Activated naive CD8-positive, alpha-beta T cell treated with anti-CD3 and anti-CD28 coated beads, Interleukin-2, amount 50 U/mL, for 16 hours (primary cell): ENCODE results near the gene MRPL3.
"Not testable (repeated sequence)": the region's sequence is repeated elsewhere in the genome, so short reads cannot be mapped to it uniquely, and the experiment has no call there.

Source experiments
- DNase-seq: peaks from one replicate; pipeline ENCODE4 v3.0.0-alpha.2; 2020; ENCODE audit warnings: low read depth, low spot score

Gene MRPL3

DNA sequence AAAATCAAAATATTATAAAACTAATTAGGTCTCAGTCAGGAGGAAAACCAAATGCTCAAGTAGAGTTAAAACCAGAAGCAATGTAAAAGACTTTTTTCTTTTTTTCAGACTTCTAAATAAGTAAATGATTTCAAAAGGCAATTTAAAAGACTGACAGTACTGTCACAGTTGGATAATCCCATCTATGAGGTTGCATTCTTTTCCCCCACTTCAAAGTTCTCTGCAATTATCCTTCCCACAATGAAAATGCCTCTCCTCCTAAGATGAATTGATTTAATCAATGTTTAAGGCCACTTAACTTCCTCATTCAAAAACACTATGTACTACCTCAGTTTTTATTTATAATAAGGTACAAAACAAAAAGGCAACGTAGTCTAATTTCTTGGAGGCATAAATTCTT lies 8.1 kb downstream of the MRPL3 start:
- no peak for DNase-seq

DNA sequence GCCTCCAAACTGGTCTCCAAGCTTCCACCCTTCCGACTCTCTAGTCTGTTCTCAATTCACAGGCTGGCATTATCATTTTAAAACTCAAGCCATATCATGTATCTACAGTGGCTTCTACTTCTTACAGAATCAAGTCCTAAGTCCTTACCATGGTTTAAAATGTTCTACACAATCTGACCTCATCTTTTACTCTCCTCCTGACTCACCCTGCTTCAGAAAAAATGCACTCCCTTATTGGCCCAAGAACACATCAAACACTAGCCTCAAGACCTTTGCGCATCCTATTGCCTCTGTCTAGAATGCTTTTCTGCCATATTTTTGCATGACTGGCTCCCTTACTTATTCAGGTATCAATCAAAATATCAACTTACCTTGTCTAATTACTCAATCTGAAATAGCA lies 11.0 kb downstream of the MRPL3 start:
- no peak for DNase-seq

DNA sequence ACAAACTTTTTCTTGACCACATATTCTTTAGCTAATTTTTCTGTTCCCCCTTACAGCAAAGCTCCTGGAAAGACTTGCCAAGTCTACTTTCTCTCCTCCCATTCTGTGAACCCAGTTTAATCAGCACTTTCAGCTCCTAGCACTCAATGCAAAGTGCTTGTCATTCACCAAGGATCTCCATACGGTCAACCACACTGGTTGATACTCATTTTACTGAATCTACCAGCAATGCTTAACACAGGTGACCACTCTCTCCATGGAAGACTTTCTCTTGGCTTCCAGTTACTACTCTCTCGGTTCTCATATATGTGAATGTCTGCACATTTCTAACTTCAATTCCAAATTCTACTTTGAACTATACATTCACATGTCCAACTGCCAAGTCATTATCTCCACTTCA lies 11.7 kb downstream of the MRPL3 start:
- DNase-seq = no peak

DNA sequence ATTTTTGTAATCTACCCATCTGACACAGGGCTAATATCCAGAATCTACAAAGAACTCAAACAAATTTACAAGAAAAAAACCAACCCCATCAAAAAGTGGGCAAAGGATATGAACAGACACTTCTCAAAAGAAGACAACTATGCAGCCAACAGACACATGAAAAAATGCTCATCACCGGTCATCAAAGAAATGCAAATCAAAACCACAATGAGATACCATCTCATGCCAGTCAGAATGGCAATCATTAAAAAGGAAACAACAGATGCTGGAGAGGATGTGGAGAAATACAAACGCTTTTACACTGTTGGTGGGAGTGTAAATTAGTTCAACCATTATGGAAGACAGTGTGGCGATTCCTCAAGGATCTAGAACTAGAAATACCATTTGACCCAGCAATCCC lies 16.2 kb downstream of the MRPL3 start:
- not testable (repeated sequence) for DNase-seq

DNA sequence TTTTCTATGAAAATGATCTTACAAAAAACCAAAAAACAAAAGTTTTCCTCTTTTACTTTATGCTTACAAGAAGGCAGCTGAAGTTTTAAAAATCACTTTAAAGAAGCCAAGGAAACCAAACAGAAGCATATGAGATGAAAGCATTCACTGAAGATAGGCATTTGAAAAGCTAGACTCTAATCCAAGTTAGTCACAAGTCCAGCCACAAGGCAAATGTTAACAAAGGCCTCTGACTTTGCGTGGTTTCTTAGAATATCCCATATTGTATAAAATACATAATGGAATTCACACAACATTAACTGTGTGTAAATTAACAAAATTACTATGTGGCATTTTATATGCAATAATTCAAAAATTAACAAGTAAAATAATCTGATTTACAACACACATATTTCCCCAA lies 17.7 kb downstream of the MRPL3 start:
- no peak for DNase-seq

DNA sequence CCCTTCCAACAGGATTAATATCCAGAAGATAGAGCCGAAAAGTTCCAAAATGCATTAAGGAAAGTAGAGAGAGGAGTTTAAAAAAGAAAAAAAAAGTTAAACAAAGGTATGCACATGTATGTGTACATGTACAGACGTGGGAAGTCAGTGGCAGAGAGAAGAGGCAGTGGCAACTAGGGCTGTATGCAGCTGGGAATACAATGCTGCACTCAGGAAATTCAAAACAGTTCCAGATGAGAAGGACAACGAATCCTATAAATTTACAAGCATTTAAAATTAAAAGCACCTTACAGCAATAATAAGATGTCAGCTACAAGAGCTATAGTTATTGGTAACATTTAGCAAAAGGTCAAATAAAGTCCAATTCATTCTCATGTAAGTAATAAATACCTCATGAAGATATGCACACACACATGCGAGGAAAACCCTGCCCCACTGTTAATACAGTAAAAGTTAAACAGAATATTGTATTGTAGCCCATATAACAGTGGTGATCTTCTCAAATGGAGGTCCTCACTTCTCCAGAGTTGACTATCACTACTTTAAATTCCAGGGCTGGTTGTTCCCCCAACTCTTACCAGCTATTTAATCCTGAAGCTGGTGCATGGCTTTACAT lies 18.2 kb downstream of the MRPL3 start:
- no peak for DNase-seq

DNA sequence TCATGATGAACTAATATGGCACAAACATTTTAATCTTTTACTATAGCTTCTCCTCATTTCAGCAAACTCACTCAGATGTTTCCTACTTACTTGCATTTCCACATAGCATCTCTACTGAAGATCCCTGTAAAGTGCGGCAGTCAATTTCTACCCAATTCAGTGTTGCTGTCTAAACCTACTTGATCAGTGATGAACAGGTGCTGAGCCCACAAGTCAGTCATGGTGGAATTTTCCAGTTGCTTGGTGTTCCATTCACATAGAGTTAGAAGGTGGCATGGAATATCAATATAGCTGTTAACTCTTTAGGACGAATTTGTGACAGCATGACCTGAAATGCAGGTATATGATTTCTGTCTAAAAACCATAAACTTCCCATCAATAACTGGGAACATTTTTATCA lies 22.7 kb downstream of the MRPL3 start:
- no peak for DNase-seq

DNA sequence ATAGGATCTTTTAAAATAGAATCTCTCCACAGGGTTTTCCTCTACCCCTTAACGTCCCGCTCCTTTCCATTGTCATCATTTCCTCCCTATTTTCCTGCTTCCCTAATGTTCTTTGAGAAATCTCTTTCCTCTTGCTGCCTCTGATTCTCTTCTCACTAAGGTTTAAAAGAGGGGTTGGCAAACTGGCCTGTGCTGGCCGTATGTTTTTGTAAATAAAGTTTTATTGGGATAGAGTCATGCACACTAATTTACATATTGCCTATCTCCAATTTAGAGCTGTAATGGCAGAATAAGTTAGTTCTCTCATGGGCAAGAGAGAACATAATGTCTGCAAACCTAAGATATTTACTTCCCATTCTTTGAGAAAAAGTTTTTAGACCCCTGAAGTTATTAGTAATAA lies 25.0 kb downstream of the MRPL3 start:
- no peak for DNase-seq

DNA sequence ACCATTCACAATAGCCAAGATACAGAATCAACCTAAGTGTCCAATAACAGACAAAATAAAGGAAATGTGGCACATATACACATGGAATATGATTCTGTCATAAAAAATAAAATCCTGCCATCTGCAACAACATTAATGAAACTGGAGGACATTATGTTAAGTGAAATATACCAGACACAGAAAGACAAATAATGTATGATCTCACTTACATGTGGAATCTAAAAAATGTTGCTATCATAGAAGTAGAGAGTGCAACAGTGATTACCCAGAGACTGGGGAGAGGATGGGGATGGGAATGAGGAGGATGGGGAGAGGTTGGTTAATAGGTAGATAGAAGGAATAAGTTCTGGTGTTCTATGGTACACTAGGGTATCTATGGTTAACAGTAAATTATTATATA lies 28.7 kb downstream of the MRPL3 start:
- DNase-seq = no peak

DNA sequence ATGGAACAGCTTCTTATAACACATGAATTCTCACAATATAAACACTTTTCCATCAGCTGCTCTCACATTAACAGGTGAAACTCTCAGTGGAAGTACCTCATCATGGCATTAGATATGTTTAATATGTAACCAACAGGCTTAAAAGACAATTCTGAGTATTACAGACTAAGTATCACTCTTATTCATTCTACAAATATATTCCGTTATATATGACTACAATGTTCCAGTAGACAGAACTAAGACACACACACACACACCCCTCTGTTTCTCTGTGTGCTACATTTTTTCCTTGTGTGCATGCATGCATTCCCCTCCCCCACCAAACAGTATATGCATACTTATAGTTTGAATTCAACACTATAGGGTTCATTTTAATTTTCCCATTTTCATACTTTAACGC lies 32.4 kb downstream of the MRPL3 start:
- no peak for DNase-seq

DNA sequence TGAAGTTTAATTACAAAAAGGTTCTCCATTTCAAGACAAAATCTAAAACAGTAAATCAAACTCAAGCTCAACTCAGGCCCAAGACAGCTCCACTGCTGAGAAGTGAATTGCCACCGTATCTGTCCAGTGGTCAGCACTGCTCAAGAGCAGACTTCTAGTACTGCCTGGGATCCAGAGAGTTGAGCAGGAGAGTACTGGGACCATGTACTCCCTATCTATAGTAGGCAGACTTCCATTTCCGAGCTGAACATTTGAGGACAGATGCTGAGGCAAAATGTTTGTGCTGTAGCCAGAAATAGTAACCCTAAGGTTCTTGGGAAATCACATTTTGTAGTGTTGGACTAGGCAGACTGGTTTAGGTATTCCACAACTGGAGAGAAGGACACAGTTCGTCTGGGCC lies 44.1 kb downstream of the MRPL3 start:
- DNase-seq = no peak

DNA sequence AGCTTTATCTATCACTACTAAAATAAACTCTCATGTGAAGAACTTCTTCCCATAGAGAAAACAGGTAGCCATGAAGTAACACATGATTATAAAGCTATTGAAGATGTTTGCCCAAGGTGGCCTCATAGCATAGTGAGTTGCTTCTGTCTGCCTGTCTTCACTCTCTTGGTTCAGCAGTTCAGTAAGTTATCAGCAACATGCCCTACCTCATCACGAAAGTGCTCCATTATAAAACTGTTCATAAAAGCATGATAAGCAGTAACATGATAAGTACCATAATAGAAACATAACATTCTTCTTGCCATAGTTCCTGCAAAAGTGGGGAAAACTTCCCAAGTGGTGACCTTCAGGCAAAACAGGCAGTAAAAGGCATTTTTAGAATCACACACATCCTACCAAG lies 45.6 kb downstream of the MRPL3 start:
- no peak for DNase-seq

DNA sequence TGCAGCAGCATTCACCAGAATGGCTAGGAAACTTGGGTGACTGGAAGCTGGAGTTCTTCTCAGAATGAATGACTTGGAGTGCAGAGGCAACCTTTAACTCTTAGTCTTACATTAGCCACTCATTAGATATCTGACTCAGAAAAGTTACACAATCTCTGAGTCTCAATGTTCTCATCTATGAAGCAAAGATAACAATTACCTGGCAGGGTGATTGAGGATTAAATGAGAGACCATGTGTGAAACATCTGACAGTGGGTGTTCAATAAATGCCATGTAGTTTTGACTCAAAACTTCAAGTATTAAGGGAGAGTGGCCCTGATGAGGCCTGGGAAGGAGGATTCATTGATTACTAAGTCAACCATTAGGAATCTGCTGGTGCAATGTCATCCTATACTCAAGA lies 48.3 kb downstream of the MRPL3 start:
- no peak for DNase-seq

DNA sequence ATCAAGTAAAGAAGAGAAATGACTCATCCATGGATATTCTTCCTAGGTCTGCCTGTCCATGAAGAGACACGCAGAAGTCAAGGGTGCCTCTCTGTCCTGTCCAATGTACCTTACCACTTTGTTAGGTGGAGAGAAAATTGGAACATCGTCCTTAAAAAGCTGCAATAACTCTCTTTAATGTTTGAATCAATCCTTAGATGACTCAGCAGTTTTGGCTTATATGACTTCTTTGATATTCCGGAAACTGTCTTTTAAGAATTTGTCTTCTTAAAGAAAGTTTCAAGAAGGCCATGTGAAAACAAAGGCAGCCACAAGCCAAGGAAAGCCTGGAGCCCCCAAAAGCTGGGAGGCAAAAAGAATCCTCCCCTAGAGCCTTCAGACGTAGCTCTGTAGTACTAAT lies 49.2 kb downstream of the MRPL3 start:
- no peak for DNase-seq

DNA sequence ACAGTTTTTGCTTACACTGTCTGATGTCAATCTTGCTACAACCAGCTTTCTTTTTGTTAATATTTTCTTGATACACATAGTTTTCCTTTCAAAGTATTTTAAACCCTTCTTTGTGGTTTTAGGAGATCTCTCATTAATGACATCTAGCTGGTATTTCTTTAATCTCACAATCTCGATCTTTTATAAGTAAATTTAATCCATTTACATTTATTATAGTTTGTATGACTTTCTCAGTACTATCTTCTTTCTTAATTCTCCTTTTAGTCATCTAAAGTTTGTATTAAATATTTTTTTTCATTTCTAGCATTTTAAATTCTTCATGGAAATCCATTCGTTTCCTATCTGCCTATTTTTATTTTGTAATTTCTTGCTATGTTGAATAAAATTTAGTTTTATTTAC lies 55.4 kb downstream of the MRPL3 start:
- DNase-seq = no peak

DNA sequence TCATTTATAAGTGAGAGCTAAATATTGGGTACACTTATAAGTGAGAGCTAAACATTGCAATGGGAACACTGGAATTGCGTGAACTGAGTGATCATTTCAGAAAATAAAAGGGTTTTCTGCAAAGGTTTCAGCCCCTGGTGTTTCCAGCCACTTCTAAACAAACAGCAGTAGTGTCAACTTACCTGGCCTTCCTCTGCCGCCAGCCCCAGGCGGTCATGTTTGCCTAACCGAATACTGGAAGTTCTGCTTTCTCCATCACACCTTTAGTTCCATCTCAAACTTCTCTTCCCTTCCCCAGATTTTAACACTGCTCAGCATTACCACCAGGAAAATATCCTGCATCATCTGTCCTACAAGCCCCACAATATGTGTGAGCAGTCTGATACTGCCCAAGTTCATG lies 58.6 kb downstream of the MRPL3 start:
- no peak for DNase-seq

DNA sequence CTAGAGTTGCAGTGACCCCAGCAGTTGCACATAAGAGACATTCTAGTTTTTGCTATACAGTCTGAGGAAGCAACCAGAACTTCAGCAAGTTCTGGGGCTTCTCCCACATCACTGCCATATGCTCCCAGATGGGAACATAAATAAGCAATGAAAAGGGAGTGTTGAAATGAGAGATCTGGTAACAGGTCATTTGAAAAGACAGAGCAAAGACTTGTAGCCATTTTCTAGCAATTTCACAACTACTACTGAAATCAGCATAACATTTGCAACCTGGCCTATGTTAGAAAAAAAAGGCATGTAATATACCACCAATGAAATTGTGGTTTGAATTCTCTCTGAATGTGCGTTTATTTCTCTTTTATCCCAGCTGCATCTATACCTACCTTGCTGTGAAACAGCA lies 63.7 kb downstream of the MRPL3 start:
- no peak for DNase-seq

DNA sequence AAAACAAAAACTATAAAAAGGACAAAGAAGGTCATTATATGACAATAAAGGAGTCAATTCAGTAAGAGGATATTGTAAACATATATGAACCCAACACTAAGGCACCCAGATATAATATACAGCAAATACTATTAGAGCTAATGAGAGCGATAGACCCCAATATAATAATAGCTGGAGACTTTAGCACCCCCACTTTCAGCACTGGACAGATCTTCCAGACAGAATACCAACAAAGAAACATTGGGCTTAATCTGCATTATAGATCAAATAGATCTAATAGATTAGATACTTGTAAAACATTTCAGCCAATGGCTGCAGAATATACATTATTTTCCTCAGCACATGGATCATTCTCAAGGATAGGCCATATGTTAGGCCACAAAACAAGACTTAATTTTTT lies 67.8 kb downstream of the MRPL3 start:
- no peak for DNase-seq

DNA sequence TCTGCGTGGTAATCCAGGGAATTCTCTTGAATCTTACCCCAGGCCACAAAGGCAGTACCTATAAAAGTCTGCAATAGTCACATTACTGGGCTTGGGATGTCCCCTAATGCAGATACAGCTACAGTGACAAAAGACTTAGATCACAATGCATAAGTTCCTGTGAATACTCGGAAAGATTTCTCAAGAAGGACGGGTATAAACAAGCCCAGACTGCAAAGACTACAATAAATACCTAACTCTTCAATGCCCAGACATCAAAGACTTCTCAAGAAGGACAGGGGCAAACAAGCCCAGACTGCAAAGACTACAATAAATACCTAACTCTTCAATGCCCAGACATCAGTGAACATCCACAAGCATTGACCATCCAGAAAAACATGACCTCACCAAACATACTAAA lies 70.3 kb downstream of the MRPL3 start:
- DNase-seq = no peak

DNA sequence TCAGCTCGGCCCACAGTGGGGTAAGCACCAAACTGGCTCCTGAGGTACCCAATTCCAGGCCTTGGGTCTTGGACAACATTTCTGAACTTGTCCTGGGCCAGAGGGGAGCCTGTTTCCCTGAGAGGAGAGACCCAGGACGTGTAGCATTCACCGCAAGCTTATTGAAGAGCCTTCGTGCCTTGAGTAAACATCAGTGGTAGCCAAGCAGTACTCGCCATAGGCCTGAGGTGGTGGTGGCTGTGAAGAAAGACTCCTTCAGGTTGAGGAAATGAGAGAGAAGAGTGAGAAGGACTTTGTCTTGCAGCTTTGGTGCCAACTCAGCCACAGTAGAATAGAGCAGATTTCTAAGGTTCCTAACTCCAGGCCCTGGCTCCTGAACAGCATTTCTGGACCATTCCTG lies 71.0 kb downstream of the MRPL3 start:
- DNase-seq = no peak

DNA sequence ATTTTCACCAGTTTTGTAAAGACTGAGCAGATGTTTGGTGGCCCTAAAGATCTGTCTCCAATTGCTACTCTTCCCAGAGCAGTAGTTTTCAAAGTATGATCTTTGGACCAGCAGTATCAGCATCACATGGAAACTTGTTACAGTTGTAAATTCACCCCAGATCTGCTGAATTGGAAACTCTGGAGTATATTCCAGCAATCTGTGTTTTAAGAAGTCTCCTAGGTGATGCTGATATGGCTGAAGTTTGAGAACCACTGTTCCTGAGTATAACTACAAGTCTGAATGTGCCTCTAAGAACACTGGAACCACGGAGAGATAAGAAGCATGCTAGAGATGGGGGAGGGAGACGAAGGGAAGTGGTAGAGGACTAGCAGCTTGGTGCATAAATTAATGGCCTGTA lies 75.5 kb downstream of the MRPL3 start:
- no peak for DNase-seq

DNA sequence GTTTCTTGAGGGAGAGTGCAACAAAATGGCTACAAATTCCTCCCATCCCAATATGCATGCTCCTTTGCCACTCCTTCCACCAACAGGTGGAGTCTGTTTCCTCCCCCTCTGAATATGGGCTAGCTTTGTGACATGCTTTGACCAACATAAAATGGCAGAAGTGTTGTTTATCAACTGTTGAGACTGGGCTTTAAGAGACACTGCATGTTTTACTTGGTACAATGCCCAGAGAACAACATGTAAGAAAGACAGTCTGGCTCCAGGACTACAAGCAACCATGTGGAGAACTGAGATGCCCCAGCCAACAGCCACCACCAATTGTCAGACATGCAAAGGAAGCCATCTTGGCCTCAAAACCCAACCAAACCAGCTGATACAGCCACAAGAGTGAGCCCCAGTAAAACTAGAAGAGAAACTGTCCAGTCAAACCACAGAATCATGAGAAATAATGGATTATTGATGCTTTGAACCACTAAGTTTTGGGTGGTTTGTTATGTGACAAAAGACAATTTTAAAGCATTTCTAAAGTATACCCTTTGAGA lies 80.7 kb downstream of the MRPL3 start:
- no peak for DNase-seq

DNA sequence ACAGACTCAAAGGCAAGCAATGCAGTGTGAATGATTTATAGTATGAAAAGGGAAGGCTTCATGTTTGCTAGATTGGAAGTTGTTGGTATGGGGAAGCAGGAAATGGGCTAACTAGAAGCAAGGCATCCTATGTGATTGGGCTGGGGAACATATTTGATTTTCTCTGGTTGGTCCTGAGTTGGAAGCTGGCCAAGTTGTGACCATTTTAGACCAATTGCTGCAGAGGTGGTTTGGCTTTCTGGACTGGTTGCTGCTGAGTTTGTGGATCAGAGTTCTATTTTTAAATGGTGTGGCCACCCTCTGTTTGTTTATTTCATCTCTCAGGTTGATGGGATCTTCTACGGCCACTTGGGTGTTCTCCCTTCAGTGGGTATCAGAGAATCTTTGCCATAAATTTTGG lies 81.5 kb downstream of the MRPL3 start:
- no peak for DNase-seq

DNA sequence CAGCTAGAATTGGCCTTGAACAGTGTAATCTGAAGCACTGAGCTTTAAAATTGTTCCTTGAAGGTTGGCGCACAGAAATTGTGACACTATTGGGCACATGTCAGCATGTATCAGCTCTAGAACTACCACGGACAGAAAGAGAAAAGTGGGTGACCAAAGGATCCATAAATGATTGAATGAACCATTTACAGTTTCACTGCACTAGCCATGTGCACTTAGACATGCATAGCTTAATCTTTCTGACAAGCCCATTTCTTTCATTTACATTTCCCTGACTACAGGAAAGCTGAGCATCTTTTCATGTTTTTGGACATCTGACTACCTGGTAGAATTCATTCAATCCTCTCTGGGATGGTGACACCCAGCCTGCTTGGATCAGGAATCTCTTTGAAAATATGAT lies 85.0 kb downstream of the MRPL3 start:
- no peak for DNase-seq
